OCI-M2 (cell line): ENCODE measurements around the gene CYSTM1.

ENCODE experiments used
- DNase-seq: peaks from one replicate; lab custom pipeline; 2025; ENCODE audit not compliant: unreplicated experiment; lab: John Stamatoyannopoulos, UW

CYSTM1 gene

GRCh38 chr5:140252470-140253126 lies 77.6 kb downstream of the CYSTM1 start:
- no peak for DNase-seq

DNA sequence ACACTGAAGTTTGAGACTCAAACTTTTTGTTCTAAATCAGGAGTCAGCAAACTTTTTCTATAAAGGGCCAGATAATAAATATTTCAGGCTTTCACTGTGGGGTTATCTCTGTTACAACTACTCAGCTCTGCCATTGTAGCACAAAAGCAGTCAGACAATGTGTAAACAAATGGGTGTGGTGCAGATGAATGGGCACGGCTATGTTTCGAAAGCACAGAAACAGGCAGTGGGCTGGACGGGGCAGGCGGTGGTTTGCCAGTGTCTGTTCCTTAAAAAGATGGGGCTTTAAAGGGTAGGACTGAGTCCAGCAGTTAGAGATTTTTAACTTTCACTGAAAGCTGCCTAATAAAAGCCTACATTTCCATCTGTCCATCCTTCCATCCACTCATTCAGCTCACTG lies 79.0 kb downstream of the CYSTM1 start:
- no peak for DNase-seq

DNA sequence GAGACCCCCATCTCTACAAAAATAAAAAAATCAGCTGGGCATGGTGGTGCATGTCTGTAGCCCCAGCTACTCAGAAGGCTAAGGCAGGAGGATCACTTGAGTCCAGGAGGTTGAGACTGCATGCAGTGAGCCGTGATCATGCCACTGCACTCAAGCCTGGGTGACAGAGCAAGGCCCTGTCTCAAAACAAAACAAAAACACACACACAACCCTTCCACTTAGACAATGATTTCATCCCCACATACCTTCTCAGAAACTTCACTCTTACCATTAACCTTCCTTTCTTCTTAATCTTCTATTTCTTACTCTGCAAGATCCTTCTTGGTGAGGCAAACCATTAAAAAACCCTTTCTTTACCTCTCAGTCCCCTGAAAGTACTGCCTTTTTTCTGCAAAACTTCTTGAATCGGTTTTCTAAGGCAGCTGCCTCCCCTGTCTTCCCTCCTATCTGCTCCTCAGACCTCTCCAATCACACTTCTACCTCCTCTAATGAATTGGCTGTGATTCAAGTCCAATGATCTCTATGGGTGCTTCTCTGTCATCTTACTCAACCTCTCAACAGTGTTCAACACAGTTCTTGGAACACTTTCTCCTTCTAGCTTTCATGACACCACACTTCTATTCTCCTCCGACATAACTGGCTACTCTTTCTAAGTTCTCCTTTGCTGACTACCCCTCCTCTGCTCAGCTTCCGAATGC lies 80.6 kb downstream of the CYSTM1 start:
- DNase-seq, result no peak

- DNase-seq, result no peak
Measured at GRCh38 chr5:140256726-140257125, 81.7 kb downstream of the CYSTM1 start.

- DNase-seq, result no peak
Measured at GRCh38 chr5:140258016-140258415, 83.0 kb downstream of the CYSTM1 start.

GRCh38 chr5:140258873-140259272 lies 83.9 kb downstream of the CYSTM1 start:
- DNase-seq, result no peak

DNA sequence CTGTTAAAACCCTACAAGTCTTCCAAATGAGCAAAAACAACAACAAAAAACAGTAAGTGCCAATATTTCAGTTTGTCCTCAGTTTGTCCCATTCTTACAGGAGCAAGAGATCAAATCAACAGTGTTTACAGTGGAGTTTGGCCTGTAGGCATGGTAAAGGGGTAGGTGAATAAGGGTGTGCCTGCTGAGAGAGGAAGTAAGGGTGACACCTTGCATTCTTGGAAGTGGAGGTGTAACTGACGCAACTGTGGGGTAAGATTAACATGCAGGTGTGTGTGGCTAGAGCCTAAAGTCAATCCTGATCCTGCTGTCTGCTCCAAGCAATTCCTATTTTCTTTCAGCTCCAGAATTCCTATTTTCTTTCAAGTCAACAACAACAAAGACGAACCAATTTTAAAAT lies 84.5 kb downstream of the CYSTM1 start:
- no peak for DNase-seq

- DNase-seq, result no peak
Measured at GRCh38 chr5:140260089-140260656, 85.2 kb downstream of the CYSTM1 start.

GRCh38 chr5:140261403-140262171 lies 86.6 kb downstream of the CYSTM1 start:
- no peak for DNase-seq

- no peak for DNase-seq
Measured at GRCh38 chr5:140262221-140262620, 87.2 kb downstream of the CYSTM1 start.

DNA sequence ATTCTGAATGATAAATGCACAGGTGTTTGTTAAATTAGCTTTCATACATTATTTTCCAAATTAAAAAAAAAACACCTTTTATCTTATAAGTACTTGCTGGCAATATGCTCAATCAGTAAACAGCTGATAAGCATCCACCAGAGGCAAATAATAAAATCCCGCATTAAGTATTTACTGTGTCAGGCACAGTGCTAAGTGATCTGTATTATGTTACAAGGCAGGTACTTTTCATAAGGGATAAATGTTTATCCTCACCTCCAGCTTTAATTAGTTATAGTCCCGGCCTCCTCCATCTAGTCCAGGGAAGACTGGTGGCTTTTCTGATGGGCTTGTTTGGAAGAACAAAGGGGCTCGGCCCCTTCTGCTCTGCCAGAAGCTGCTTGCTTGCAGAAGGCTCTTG lies 87.9 kb downstream of the CYSTM1 start:
- no peak for DNase-seq

- no peak for DNase-seq
Measured at GRCh38 chr5:140265845-140266244, 90.9 kb downstream of the CYSTM1 start.

DNA sequence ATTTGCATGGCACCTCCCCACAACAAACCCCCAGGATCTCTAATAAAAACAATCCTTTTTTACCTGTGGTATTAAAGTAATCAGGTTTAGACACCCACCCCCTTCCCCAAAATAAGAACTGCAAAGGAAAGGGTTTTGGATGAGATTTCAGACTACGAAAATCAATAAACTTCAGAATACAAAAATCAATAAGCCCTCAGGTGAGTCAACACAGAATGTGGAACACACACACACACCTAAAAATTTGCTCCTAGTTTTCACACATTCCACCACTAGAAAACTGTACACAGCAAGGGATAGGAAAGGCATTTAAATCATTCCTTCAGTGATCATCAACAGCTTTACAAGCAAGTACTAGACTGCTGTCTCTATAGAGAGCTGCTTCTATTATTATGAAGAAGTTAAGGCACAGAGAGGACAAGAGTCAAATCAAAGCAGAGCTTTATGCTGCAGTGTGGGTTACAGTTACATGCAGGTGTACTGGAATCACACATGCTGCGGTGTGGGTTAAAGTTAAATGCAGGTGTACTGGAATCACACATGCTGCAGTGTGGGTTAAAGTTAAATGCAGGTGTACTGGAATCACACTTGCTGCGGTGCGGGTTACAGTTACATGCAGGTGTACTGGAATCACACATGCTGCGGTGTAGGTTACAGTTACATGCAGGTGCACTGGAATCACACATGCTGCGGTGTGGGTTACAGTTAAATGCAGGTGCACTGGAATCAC lies 91.6 kb downstream of the CYSTM1 start:
- DNase-seq, result no peak

DNA sequence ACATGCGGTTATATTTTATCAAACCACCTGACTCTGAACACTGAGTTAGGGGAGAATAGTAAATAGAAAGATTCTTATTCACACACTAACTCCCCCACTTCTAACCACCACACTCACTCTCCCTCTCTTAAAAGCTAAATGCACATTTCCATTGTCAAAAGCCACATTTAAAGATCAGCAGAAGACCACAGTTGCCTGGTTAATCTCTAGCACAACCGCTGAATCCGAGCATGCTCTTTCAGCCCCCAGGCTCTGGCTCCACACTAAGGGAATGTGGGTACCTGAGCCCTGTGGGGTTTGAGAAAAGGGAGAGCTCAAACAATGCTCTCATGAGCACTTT lies 92.2 kb downstream of the CYSTM1 start:
- DNase-seq, result no peak

DNA sequence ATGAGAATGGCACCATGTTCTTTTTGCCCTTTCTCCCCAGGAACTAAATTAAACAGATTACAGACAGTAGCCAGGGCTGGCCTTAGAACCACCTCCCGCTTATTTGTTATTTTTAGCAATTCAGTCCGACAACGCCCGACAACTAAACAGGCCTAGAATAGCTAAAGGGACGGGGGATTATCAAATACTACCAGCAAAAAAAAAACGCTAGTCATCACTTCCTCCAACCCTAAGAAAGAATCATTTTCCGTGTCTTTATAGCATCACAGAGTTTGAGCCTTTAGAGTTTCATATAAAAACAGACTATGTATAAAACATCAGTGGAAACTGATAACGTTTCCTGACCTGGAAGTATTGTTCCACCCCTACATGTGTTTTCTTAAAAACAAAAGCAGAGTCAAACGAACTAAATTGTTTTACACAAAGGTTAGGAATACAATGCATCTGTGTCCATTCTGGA lies 92.6 kb downstream of the CYSTM1 start:
- no peak for DNase-seq

- DNase-seq, result no peak
Measured at GRCh38 chr5:140270008-140270407, 95.0 kb downstream of the CYSTM1 start.

DNA sequence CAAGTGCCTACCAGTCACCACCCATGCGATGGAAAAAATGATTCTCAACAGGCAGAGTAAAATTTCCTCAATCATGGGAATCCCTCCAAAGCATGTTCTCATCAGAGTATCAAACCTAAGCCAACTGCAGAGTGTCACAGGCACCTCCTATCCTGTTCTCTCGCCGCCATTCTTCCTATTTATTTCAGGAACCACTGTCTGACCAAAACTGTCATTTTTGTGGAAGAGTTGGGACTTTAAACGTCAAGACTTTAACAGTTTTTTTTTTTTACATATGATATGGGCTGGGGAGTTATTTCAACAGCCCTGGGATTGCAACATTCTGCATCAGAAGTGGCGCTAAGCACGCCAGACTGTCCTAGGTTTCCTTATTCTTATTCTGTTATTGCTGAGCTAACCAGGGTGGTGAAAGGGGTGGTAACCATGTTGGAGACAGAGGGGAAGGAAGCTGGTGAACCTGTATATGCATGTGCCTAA lies 98.5 kb downstream of the CYSTM1 start:
- DNase-seq, result no peak

DNA sequence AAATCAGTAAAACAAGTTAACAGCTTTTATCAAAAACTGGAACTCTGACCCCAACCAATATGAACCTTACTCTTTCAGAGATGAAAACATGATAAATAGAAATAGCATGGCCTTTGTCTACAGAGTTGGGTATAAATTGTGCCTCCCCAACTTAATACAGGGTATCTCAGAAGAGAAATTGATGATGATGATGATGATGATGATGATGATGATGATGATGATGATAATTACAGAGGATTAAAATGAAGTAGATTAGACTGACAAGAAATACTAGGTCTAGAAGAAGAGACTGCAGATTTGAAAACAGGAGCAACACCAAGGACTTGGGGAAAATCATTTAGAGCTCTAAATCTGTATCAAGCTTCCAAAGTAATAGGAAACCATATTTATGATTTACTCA lies 100.8 kb downstream of the CYSTM1 start:
- no peak for DNase-seq

GRCh38 chr5:140282266-140282665 lies 107.3 kb downstream of the CYSTM1 start:
- no peak for DNase-seq

GRCh38 chr5:140284013-140284412 lies 109.0 kb downstream of the CYSTM1 start:
- no peak for DNase-seq

DNA sequence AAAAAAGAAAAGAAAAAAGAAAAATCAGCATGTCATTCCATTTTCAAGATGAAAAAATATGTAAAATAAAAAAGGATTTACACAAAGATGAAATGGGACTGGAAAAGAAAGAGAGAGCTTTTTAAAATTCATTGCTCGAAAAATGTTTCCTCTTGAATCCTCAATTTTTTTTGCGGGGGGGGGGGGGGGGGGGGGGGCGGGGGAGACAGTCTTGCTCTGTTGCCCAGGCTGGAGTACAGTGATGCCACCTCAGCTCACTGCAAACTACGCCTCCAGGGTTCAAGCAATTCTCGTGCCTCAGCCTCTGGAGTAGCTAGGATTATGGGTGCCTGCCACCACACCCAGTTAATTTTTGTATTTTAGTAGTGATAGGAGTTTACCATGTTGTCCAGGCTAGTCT lies 111.4 kb downstream of the CYSTM1 start:
- no peak for DNase-seq
